GM20000 (cell line): ENCODE data around the gene PRRG2.

Source experiments
- DNase-seq: peaks from one replicate; pipeline ENCODE4 v3.0.0; 2012; ENCODE audit warnings: low spot score
- CTCF ChIP-seq: IDR thresholded peaks from 2 replicates; pipeline ENCODE4 v1.5.1; 2012; ENCODE audit warnings: mild to moderate bottlenecking, control low read depth; ENCODE audit errors: extremely low read depth, missing control alignments

The PRRG2 gene

GRCh38 chr19:49552749-49553148, 28.4 kb upstream of the PRRG2 start:
- no peak for TF ChIP-seq CTCF
- DNase-seq = no peak

- no peak for DNase-seq
- TF ChIP-seq CTCF = no peak
Observed at GRCh38 chr19:49553451-49554271, 27.5 kb upstream of the PRRG2 start.

GRCh38 chr19:49554701-49555181, 26.4 kb upstream of the PRRG2 start:
- TF ChIP-seq CTCF = no peak
- DNase-seq = no peak

- no peak for DNase-seq
- TF ChIP-seq CTCF = no peak
Observed at GRCh38 chr19:49555600-49556411, 25.3 kb upstream of the PRRG2 start.

- no peak for DNase-seq
- no peak for TF ChIP-seq CTCF
Observed at GRCh38 chr19:49556412-49557398, 24.4 kb upstream of the PRRG2 start.

- DNase-seq = no peak
- no peak for TF ChIP-seq CTCF
Observed at GRCh38 chr19:49557641-49558325, 23.3 kb upstream of the PRRG2 start.
